ENCODE data around the gene NDUFA8. TPM values are rescaled to one million over a fixed set of nuclear protein-coding genes. Genes with fewer than 3 reads are reported as not detected.

NDUFA8 gene
- total and polyA plus RNA-seq, 9 of the 15 experiments (the other 6 are each of a cell fraction or from before 2014, with no cell fraction given) = 105 to 212 (median 133) TPM

DNA sequence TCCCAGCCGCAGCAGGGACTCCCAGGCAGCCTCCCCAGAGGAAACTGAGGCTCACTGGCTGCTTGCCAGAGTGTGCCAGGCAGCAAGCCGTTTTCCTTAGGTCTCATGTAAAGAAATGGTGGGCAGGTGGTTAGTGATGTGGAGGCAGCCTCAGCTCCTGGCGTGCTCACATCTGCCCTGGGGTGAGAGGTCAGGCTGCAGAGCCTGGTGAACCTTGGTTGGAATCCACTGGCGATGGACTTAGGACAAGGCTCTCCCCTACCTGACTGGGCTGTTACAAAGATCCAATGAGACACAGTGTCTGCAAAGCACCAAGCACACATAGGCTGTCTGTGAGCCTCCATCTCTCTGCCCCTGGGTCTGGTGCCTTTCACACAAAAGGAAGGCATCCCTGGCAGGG lies 38.3 kb upstream of the NDUFA8 start:
- H3K27ac ChIP-seq (ENCODE audit: extremely low read depth, low read depth, low read length) = no peak overlapping the region

DNA sequence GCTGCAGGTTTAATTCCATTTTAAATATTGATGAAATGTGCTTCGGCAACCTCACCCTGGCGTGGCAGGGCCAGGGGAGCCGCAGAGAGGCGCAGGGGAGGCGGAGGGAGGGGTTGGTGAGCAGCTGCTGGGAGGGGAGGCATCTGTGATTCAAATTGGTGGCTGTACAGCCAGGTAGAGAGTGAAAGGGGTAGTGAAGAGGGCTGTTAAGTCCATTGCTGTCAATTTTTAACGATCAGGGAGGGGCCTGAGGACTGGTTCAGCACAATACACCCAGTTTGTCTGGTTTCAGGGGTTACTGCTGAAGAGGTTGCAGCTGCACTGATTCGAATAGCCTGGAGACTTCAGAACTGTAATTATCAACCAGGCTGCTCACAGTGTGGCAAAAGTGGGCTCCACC lies 37.8 kb upstream of the NDUFA8 start:
- in situ Hi-C loops (cut with MboI) = no loop called here
- Histone ChIP-seq H3K27me3 (ENCODE audit: control insufficient read depth in 2 of 2, insufficient read depth in 2 of 2, low read length in 2 of 2) (no peaks in the 10 kb centered on the region), H3K9me3 (replicated peaks; ENCODE audit: control insufficient read depth, insufficient read depth, low read depth, low read length) (no peaks in the 10 kb centered on the region)
- TF ChIP-seq, protein P1, sequence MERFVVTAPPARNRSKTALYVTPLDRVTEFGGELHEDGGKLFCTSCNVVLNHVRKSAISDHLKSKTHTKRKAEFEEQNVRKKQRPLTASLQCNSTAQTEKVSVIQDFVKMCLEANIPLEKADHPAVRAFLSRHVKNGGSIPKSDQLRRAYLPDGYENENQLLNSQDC (CRISPR knock-in tag; IDR thresholded peaks at IDR 0.05) = no peak
- no peak for TF ChIP-seq SMARCB1 (IDR thresholded peaks at IDR 0.05; ENCODE audit: insufficient read length, low read depth)
- TF ChIP-seq, protein P2, sequence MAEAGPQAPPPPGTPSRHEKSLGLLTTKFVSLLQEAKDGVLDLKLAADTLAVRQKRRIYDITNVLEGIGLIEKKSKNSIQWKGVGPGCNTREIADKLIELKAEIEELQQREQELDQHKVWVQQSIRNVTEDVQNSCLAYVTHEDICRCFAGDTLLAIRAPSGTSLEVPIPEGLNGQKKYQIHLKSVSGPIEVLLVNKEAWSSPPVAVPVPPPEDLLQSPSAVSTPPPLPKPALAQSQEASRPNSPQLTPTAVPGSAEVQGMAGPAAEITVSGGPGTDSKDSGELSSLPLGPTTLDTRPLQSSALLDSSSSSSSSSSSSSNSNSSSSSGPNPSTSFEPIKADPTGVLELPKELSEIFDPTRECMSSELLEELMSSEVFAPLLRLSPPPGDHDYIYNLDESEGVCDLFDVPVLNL (CRISPR knock-in tag; IDR thresholded peaks at IDR 0.05; ENCODE audit: low read depth) = no peak
- TF ChIP-seq, protein P3, sequence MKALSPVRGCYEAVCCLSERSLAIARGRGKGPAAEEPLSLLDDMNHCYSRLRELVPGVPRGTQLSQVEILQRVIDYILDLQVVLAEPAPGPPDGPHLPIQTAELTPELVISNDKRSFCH (CRISPR knock-in tag; IDR thresholded peaks at IDR 0.05) = no peak
- TF ChIP-seq, protein P3 (tag; IDR thresholded peaks at IDR 0.05) = no peak
- no peak for TF ChIP-seq RBM34 (IDR thresholded peaks at IDR 0.05; ENCODE audit: borderline replicate concordance, insufficient read depth, low read length)
- no peak for TF ChIP-seq ZNF239 (CRISPR knock-in tag; IDR thresholded peaks at IDR 0.05)
- TF ChIP-seq, protein P4, sequence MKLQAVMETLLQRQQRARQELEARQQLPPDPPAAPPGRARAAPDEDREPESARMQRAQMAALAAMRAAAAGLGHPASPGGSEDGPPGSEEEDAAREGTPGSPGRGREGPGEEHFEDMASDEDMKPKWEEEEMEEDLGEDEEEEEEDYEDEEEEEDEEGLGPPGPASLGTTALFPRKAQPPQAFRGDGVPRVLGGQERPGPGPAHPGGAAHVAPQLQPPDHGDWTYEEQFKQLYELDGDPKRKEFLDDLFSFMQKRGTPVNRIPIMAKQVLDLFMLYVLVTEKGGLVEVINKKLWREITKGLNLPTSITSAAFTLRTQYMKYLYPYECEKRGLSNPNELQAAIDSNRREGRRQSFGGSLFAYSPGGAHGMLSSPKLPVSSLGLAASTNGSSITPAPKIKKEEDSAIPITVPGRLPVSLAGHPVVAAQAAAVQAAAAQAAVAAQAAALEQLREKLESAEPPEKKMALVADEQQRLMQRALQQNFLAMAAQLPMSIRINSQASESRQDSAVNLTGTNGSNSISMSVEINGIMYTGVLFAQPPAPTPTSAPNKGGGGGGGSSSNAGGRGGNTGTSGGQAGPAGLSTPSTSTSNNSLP (IDR thresholded peaks at IDR 0.05; ENCODE audit: borderline replicate concordance, low read depth, low read length) = no peak
- TF ChIP-seq, protein P5, sequence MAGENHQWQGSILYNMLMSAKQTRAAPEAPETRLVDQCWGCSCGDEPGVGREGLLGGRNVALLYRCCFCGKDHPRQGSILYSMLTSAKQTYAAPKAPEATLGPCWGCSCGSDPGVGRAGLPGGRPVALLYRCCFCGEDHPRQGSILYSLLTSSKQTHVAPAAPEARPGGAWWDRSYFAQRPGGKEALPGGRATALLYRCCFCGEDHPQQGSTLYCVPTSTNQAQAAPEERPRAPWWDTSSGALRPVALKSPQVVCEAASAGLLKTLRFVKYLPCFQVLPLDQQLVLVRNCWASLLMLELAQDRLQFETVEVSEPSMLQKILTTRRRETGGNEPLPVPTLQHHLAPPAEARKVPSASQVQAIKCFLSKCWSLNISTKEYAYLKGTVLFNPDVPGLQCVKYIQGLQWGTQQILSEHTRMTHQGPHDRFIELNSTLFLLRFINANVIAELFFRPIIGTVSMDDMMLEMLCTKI (IDR thresholded peaks at IDR 0.05; ENCODE audit: partially characterized antibody) = no peak
- no peak for TF ChIP-seq TCF7 (IDR thresholded peaks at IDR 0.05; ENCODE audit: borderline replicate concordance)

More for the DNA sequence above, 38.3 kb upstream of the NDUFA8 start:
- H3K79me2 ChIP-seq (ENCODE audit: control insufficient read depth, insufficient read depth, low read length) = no peaks in the 10 kb centered on the region
- no peak overlapping the region for H3K9ac ChIP-seq (ENCODE audit: insufficient read depth in 1 of 2, low read depth in 2 of 2, low read length in 2 of 2)
- H3K4me2 ChIP-seq (ENCODE audit: insufficient read depth, low read length) = no peak overlapping the region
- BruUV-seq (replicated peaks) = no TSS peak
- in situ Hi-C loops (cut with MboI) (no loop called here), intact Hi-C loops (cut with micrococcal nuclease) (no loop called here)
- FAIRE-seq (no peak), DNase-seq (ENCODE audit: extremely low read depth in 1 of 4, low spot score in 3 of 4) (no peak), ATAC-seq (no peak)
- TF ChIP-seq NFIC (IDR thresholded peaks at IDR 0.05) = peak; percentile 39; the same call in 1 of the 2 replicates
- no peak for TF ChIP-seq ZNF212 (CRISPR knock-in tag; IDR thresholded peaks at IDR 0.05)
- no peak for TF ChIP-seq ZNF232 (CRISPR knock-in tag; IDR thresholded peaks at IDR 0.05)
- H3K9me1 ChIP-seq (ENCODE audit: control insufficient read depth, insufficient read depth, low read length) = peaks cover 2% of the 10 kb centered on the region
- H3K4me3 ChIP-seq = no peak overlapping the region
- ChIA-PET CTCF (ENCODE audit: low intra/inter-chr PET ratio) (no interaction called here), POLR2A (interaction anchor here (1.0 kb wide), 1 partner anchor 9 kb away, joined by 3 read pairs; no protein-coding TSS in a partner anchor)
- WGBS (ENCODE audit: insufficient coverage, low coverage, missing lambda C conversion rate) = 63% methylated on average over 4 of the region's 4 CpGs
- H3K9me3 ChIP-seq (replicated peaks; ENCODE audit: control insufficient read depth, insufficient read depth, low read depth, low read length) = no peaks in the 10 kb centered on the region
- no peaks in the 10 kb centered on the region for H3K27me3 ChIP-seq (ENCODE audit: control insufficient read depth in 2 of 2, insufficient read depth in 2 of 2, low read length in 2 of 2)
- no peaks in the 10 kb centered on the region for H4K20me1 ChIP-seq (replicated peaks; ENCODE audit: control insufficient read depth, insufficient read depth, low read length)
- peaks cover 7% of the 10 kb centered on the region; the same call in 2 of the 3 replicates for H3K36me3 ChIP-seq (ENCODE audit: control insufficient read depth, insufficient read depth, low read length)
- no peaks in the 10 kb centered on the region for H3K4me1 ChIP-seq (replicated peaks in 1 of 2; ENCODE audit: control insufficient read depth in 2 of 2, insufficient read depth in 2 of 2, low read length in 2 of 2)
- no peak overlapping the region for H2AFZ ChIP-seq (ENCODE audit: low read depth, low read length)

More for the DNA sequence above, 37.8 kb upstream of the NDUFA8 start:
- intact Hi-C loops (cut with micrococcal nuclease) = no loop called here
- Histone ChIP-seq H3K9ac (ENCODE audit: insufficient read depth in 1 of 2, low read depth in 2 of 2, low read length in 2 of 2) (no peak overlapping the region), H3K4me3 (no peak overlapping the region), H3K79me2 (ENCODE audit: control insufficient read depth, insufficient read depth, low read length) (no peaks in the 10 kb centered on the region), H3K4me2 (ENCODE audit: insufficient read depth, low read length) (no peak overlapping the region), H3K9me1 (ENCODE audit: control insufficient read depth, insufficient read depth, low read length) (peaks cover 2% of the 10 kb centered on the region), H2AFZ (ENCODE audit: low read depth, low read length) (no peak overlapping the region), H4K20me1 (replicated peaks; ENCODE audit: control insufficient read depth, insufficient read depth, low read length) (no peaks in the 10 kb centered on the region), H3K36me3 (ENCODE audit: control insufficient read depth, insufficient read depth, low read length) (peaks cover 5% of the 10 kb centered on the region; the same call in 2 of the 3 replicates), H3K4me1 (replicated peaks in 1 of 2; ENCODE audit: control insufficient read depth in 2 of 2, insufficient read depth in 2 of 2, low read length in 2 of 2) (no peaks in the 10 kb centered on the region), H3K27ac (ENCODE audit: extremely low read depth, low read depth, low read length) (no peak overlapping the region)
- 60% methylated on average over 7 of the region's 7 CpGs for WGBS (ENCODE audit: insufficient coverage, low coverage, missing lambda C conversion rate)
- no peak for ATAC-seq
- ChIA-PET CTCF (ENCODE audit: low intra/inter-chr PET ratio) (no interaction called here), POLR2A (interaction anchor here (1.0 kb wide), 1 partner anchor 10 kb away, joined by 3 read pairs; no protein-coding TSS in a partner anchor)
- no peak for FAIRE-seq
- no TSS peak for BruUV-seq (replicated peaks)
- no peak for DNase-seq (ENCODE audit: extremely low read depth in 1 of 4, low spot score in 3 of 4)

Measured in K562 (cell line).